HL-60 (cell line): ENCODE results near the gene ZNF580.

Experiments used
- CTCF ChIP-seq: IDR thresholded peaks from one replicate; pipeline ENCODE4 v1.5.1; 2011; ENCODE audit warnings: low read length, control low read depth, inconsistent platforms; ENCODE audit not compliant: insufficient read depth
- GABPA ChIP-seq: IDR thresholded peaks from 2 replicates; pipeline ENCODE4 v1.6.1; 2012; ENCODE audit warnings: low read depth
- POLR2AphosphoS5 ChIP-seq: IDR thresholded peaks from 2 replicates; pipeline ENCODE4 v1.6.1; 2012; ENCODE audit warnings: low read depth
- REST ChIP-seq: IDR thresholded peaks from 2 replicates; pipeline ENCODE4 v1.6.1; 2012; ENCODE audit warnings: low read depth; ENCODE audit not compliant: insufficient replicate concordance

GRCh38 chr19:55602104-55603001 lies 38.4 kb upstream of the ZNF580 start:
- no peak for TF ChIP-seq POLR2AphosphoS5
- no peak for TF ChIP-seq CTCF
- TF ChIP-seq REST, result no peak
- TF ChIP-seq GABPA, result no peak
